PFSK-1 (cell line): ENCODE data around the gene MEG3.

Experiments used
- POLR2AphosphoS5 ChIP-seq: IDR thresholded peaks from 2 replicates; pipeline ENCODE4 v1.6.1; 2012; ENCODE audit warnings: low read depth, mild to moderate bottlenecking, control low read depth, low read length, moderate library complexity
- SIN3A ChIP-seq: IDR thresholded peaks from 2 replicates; pipeline ENCODE4 v1.6.1; 2012; ENCODE audit warnings: mild to moderate bottlenecking, low read length, moderate library complexity, borderline replicate concordance; ENCODE audit not compliant: insufficient read depth
- TAF1 ChIP-seq: IDR thresholded peaks from 2 replicates; pipeline ENCODE4 v1.6.1; 2012; ENCODE audit warnings: low read length, control low read depth, borderline replicate concordance; ENCODE audit not compliant: insufficient read depth
- TF ChIP-seq, protein P1 (sequence below), 2 experiments: IDR thresholded peaks; 2 replicates each; pipeline versions ENCODE4 v1.6.1 to v1.8.0; 2011 to 2012; ENCODE audit warnings: low read depth in 2 of 2, low read length in 2 of 2, control low read depth in 1 of 2, inconsistent platforms in 1 of 2, mild to moderate bottlenecking in 1 of 2, moderate library complexity in 1 of 2; ENCODE audit not compliant: insufficient read depth in 1 of 2

DNA sequence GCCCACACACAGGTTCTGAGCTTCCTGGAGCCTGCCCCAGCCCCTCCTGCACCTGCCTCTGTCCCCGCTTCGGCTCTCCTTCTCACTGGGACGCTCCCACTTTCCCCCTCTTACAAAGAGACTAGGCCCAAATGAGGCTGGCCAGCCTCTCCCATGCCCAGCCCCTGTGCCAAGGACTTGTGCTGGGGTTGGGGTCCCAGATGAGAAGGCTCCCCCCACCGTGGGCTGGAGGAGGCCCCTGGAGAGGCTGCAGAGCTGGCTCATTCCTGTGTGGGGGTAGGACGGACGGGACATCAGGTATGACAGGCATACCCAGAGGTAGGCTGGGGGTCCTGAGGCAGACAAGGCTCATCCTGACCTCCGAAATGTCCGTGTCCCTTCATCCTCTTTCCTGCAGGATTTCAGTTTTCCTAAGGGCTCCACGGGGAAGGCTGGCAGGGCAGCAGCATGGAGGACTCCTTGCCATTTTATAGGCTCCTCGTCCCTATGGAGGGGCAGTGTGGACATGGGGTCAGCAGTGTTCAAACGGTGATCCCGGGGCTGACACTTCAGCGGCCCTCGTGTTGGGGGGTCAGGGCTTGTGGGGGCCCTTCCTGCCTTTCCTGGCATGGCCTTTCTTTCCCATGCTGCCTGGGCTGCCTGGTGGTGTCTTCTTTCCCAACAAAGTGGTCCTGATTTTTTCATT is 49.1 kb upstream of the MEG3 start:
- TF ChIP-seq SIN3A = no peak
- no peak for TF ChIP-seq POLR2AphosphoS5
- no peak for TF ChIP-seq TAF1
- TF ChIP-seq, protein P1, sequence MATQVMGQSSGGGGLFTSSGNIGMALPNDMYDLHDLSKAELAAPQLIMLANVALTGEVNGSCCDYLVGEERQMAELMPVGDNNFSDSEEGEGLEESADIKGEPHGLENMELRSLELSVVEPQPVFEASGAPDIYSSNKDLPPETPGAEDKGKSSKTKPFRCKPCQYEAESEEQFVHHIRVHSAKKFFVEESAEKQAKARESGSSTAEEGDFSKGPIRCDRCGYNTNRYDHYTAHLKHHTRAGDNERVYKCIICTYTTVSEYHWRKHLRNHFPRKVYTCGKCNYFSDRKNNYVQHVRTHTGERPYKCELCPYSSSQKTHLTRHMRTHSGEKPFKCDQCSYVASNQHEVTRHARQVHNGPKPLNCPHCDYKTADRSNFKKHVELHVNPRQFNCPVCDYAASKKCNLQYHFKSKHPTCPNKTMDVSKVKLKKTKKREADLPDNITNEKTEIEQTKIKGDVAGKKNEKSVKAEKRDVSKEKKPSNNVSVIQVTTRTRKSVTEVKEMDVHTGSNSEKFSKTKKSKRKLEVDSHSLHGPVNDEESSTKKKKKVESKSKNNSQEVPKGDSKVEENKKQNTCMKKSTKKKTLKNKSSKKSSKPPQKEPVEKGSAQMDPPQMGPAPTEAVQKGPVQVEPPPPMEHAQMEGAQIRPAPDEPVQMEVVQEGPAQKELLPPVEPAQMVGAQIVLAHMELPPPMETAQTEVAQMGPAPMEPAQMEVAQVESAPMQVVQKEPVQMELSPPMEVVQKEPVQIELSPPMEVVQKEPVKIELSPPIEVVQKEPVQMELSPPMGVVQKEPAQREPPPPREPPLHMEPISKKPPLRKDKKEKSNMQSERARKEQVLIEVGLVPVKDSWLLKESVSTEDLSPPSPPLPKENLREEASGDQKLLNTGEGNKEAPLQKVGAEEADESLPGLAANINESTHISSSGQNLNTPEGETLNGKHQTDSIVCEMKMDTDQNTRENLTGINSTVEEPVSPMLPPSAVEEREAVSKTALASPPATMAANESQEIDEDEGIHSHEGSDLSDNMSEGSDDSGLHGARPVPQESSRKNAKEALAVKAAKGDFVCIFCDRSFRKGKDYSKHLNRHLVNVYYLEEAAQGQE (IDR thresholded peaks at IDR 0.05; ENCODE audit: insufficient read depth in 1 of 2, low read depth in 2 of 2, low read length in 2 of 2) = no peak
